H1 (cell line): ENCODE measurements around the gene SLC5A12. TPM values are rescaled to one million over a fixed set of nuclear protein-coding genes. Genes with fewer than 3 reads are reported as not detected.

Source experiments
- CTCF ChIA-PET: fragments of 300-600 bp; sonication (Branson Sonifier 250); formaldehyde crosslinking; loops from one replicate; lab custom pipeline; 2021; ENCODE audit not compliant: partially characterized antibody; lab: Charles Lee
- POLR2A ChIA-PET: fragments of 300-600 bp; sonication (Branson Sonifier 250); formaldehyde crosslinking; loops from one replicate; lab custom pipeline; 2021; ENCODE audit warnings: inconsistent platforms; ENCODE audit not compliant: partially characterized antibody; lab: Charles Lee
- DNase-seq, 2 experiments: peaks; one replicate each; pipeline versions ENCODE4 v3.0.0 to v3.0.0-alpha.2; 2010 to 2022; ENCODE audit warnings: low spot score in 2 of 2, low read depth in 1 of 2, mixed read lengths in 1 of 2
- FAIRE-seq: peaks from 2 replicates; lab custom pipeline; 2011; peaks lifted over from hg19 to GRCh38; lab: Jason Lieb, UNC
- H2AFZ ChIP-seq: 2 replicates; pipeline ENCODE4 v1.8.1; 2012; ENCODE audit warnings: low read length, inconsistent platforms
- H2AK5ac ChIP-seq: 2 replicates; pipeline ENCODE4 v1.6.1; 2013; ENCODE audit warnings: low read depth, low read length
- H2BK120ac ChIP-seq: replicated peaks from 2 replicates; pipeline ENCODE3; 2013; ENCODE audit warnings: low read depth, low read length, inconsistent platforms
- H2BK12ac ChIP-seq: 2 replicates; pipeline ENCODE4 v1.6.1; 2013; ENCODE audit warnings: low read depth, low read length
- H2BK15ac ChIP-seq: 2 replicates; pipeline ENCODE4 v1.6.1; 2013; ENCODE audit warnings: low read length
- H2BK20ac ChIP-seq: 2 replicates; pipeline ENCODE4 v1.6.1; 2013; ENCODE audit warnings: low read length
- H2BK5ac ChIP-seq: 2 replicates; pipeline ENCODE4 v1.6.1; 2013; ENCODE audit warnings: low read depth, low read length
- H3K14ac ChIP-seq: 2 replicates; pipeline ENCODE4 v1.6.1; 2013; ENCODE audit warnings: inconsistent platforms; ENCODE audit not compliant: insufficient read length
- H3K18ac ChIP-seq: 2 replicates; pipeline ENCODE4 v1.6.1; 2013; ENCODE audit warnings: low read length; ENCODE audit errors: extremely low read depth
- H3K23ac ChIP-seq: 2 replicates; pipeline ENCODE4 v1.6.1; 2013; ENCODE audit warnings: inconsistent platforms; ENCODE audit not compliant: insufficient read length
- H3K23me2 ChIP-seq: 2 replicates; pipeline ENCODE4 v1.6.1; 2013; ENCODE audit warnings: low read depth, low read length
- H3K27ac ChIP-seq: 2 replicates; pipeline ENCODE4 v1.6.1; 2011; ENCODE audit warnings: low read depth, low read length, inconsistent platforms
- H3K27me3 ChIP-seq, 4 experiments: replicated peaks in 1 of 4; 1 replicate in 1 of 4; 2 replicates in 3 of 4; pipeline versions ENCODE4 v1.6.1 to v1.8.1; 2011 to 2013; ENCODE audit warnings: low read length in 3 of 4, mild to moderate bottlenecking in 3 of 4, inconsistent platforms in 2 of 4, mixed read lengths in 2 of 4, moderate library complexity in 1 of 4; ENCODE audit not compliant: control insufficient read depth in 3 of 4, insufficient read depth in 3 of 4; ENCODE audit errors: extremely low read depth in 1 of 4
- H3K36me3 ChIP-seq, 4 experiments: 2 replicates each; pipeline versions ENCODE4 v1.6.1 to v1.8.1; 2011 to 2013; ENCODE audit warnings: mild to moderate bottlenecking in 4 of 4, low read length in 3 of 4, moderate library complexity in 2 of 4, control low read depth in 1 of 4, inconsistent platforms in 1 of 4; ENCODE audit not compliant: insufficient read depth in 4 of 4, control insufficient read depth in 2 of 4
- H3K4ac ChIP-seq: replicated peaks from 2 replicates; pipeline ENCODE3; 2013; ENCODE audit warnings: low read length, low read depth, mixed read lengths, inconsistent platforms; ENCODE audit not compliant: insufficient read length
- H3K4me1 ChIP-seq, 4 experiments: replicated peaks in 1 of 4; 1 replicate in 1 of 4; 2 replicates in 3 of 4; pipeline versions ENCODE4 v1.6.1 to v1.8.1; 2011 to 2013; ENCODE audit warnings: low read length in 3 of 4, inconsistent platforms in 2 of 4, mixed read lengths in 1 of 4; ENCODE audit not compliant: insufficient read depth in 4 of 4, control insufficient read depth in 3 of 4
- H3K4me2 ChIP-seq, 2 experiments: 2 replicates each; pipeline versions ENCODE4 v1.6.1 to v1.8.1; 2011 to 2013; ENCODE audit warnings: low read depth in 2 of 2, low read length in 2 of 2, control low read depth in 1 of 2, inconsistent platforms in 1 of 2, mild to moderate bottlenecking in 1 of 2; ENCODE audit not compliant: insufficient read depth in 1 of 2
- H3K4me3 ChIP-seq, 4 experiments: fragments of 200-600, 300-600 bp in 1 of 4; sonication (generic), shearing (Covaris generic), sonication (Bioruptor Twin) in 1 of 4; 2 replicates each; pipeline versions ENCODE4 v1.5.1 to v1.8.1; 2011 to 2016; ENCODE audit warnings: low read length in 4 of 4, low read depth in 3 of 4, control low read depth in 2 of 4, inconsistent platforms in 2 of 4, mild to moderate bottlenecking in 2 of 4, mixed read lengths in 1 of 4, moderate library complexity in 1 of 4; ENCODE audit not compliant: insufficient read depth in 2 of 4; ENCODE audit errors: extremely low read depth in 1 of 4
- H3K56ac ChIP-seq: replicated peaks from 2 replicates; pipeline ENCODE3; 2013; ENCODE audit warnings: low read depth, mild to moderate bottlenecking, mixed read lengths, low read length, inconsistent platforms; ENCODE audit not compliant: insufficient read length
- H3K79me1 ChIP-seq: 2 replicates; pipeline ENCODE4 v1.6.1; 2013; ENCODE audit warnings: low read depth, low read length, control low read depth
- H3K79me2 ChIP-seq, 2 experiments: 2 replicates each; pipeline versions ENCODE4 v1.6.1 to v1.8.1; 2012 to 2013; ENCODE audit warnings: low read length in 2 of 2, mild to moderate bottlenecking in 2 of 2, inconsistent platforms in 1 of 2; ENCODE audit not compliant: insufficient read depth in 2 of 2, control insufficient read depth in 1 of 2
- H3K9ac ChIP-seq, 4 experiments: replicated peaks in 1 of 4; 1 replicate in 1 of 4; 2 replicates in 3 of 4; pipeline versions ENCODE4 v1.6.1 to v1.8.1; 2011 to 2013; ENCODE audit warnings: low read depth in 3 of 4, low read length in 3 of 4, control low read depth in 2 of 4, mild to moderate bottlenecking in 2 of 4, moderate library complexity in 2 of 4, inconsistent platforms in 1 of 4; ENCODE audit errors: extremely low read depth in 1 of 4
- H3K9me3 ChIP-seq, 2 experiments: 2 replicates each; pipeline versions ENCODE4 v1.6.1 to v1.8.1; 2012 to 2013; ENCODE audit warnings: mild to moderate bottlenecking in 2 of 2, moderate library complexity in 2 of 2, control low read depth in 1 of 2, inconsistent platforms in 1 of 2, low read depth in 1 of 2, low read length in 1 of 2, mixed read lengths in 1 of 2; ENCODE audit not compliant: insufficient read depth in 2 of 2
- H4K20me1 ChIP-seq, 2 experiments: replicated peaks in 1 of 2; 2 replicates each; pipeline versions ENCODE3 to v1.8.1; 2011 to 2013; ENCODE audit warnings: inconsistent platforms in 2 of 2, low read length in 2 of 2, mild to moderate bottlenecking in 1 of 2; ENCODE audit not compliant: insufficient read depth in 2 of 2, control insufficient read depth in 1 of 2
- H4K5ac ChIP-seq: 2 replicates; pipeline ENCODE4 v1.6.1; 2013; ENCODE audit warnings: low read length, low read depth, mixed read lengths, inconsistent platforms; ENCODE audit not compliant: insufficient read length
- H4K8ac ChIP-seq: 2 replicates; pipeline ENCODE4 v1.8.0; 2013; ENCODE audit warnings: mild to moderate bottlenecking, moderate library complexity, low read length, inconsistent platforms; ENCODE audit not compliant: insufficient read depth; ENCODE audit errors: extremely low read depth
- H4K91ac ChIP-seq: replicated peaks from 2 replicates; pipeline ENCODE3; 2013; ENCODE audit warnings: low read length, mixed read lengths, inconsistent platforms; ENCODE audit not compliant: insufficient read length
- BCL11A ChIP-seq, 2 experiments: IDR thresholded peaks; one replicate each; pipeline ENCODE4 v1.6.1; 2011; ENCODE audit warnings: low read depth in 2 of 2, low read length in 2 of 2, mild to moderate bottlenecking in 2 of 2
- CBX8 ChIP-seq: fragments of 300-800, 300-1000 bp; sonication (generic); IDR thresholded peaks from 2 replicates; pipeline ENCODE4 v1.7.1; 2016; ENCODE audit warnings: low read depth, low read length, borderline replicate concordance
- CTCF ChIP-seq, 3 experiments: IDR thresholded peaks; 1 replicate in 2 of 3; 2 replicates in 1 of 3; pipeline versions ENCODE4 v1.5.1 to v1.6.1; 2011; ENCODE audit warnings: low read length in 3 of 3, mild to moderate bottlenecking in 3 of 3, inconsistent platforms in 2 of 3, low read depth in 1 of 3, moderate library complexity in 1 of 3; ENCODE audit not compliant: insufficient read depth in 1 of 3; ENCODE audit errors: control extremely low read depth in 1 of 3
- MAFK ChIP-seq: IDR thresholded peaks from 2 replicates; pipeline ENCODE4 v1.6.1; 2012; ENCODE audit warnings: low read depth, mild to moderate bottlenecking, improper control_type of control experiment, low read length
- PHF8 ChIP-seq: fragments of 200-600 bp; sonication (generic); conservative IDR thresholded peaks from 2 replicates; pipeline ENCODE4 v1.7.1; 2012; ENCODE audit warnings: low read depth, mild to moderate bottlenecking, inconsistent platforms, low read length, moderate library complexity
- TCF12 ChIP-seq: IDR thresholded peaks from 2 replicates; pipeline ENCODE4 v1.6.1; 2011; ENCODE audit warnings: low read depth, mild to moderate bottlenecking, low read length
- WGBS, 2 experiments: shearing (Covaris generic) in 1 of 2; methylation state at CpG; one replicate each; pipeline versions ENCODE4 v1.1.6 to v1.1.7; 2013 to 2015; ENCODE audit warnings: low lambda C conversion rate in 2 of 2, mixed read lengths in 2 of 2, inconsistent platforms in 1 of 2, low coverage in 1 of 2, missing lambda C conversion rate in 1 of 2; ENCODE audit not compliant: insufficient replicate concordance in 2 of 2, insufficient coverage in 1 of 2, insufficient read length in 1 of 2; ENCODE audit errors: extremely low coverage in 1 of 2, missing lambda C conversion rate in 1 of 2; 5-methylcytosine and 5-hydroxymethylcytosine counted together
- polyA plus RNA-seq, 7 experiments: library from polyadenylated mRNA; depleted of rRNA in 3 of 7; stranded (reverse) in 5 of 7; unstranded in 2 of 7; fragments of >200 nt in 5 of 7; fragments of 200-250 nt in 2 of 7; gene quantifications; 1 replicate in 5 of 7; 2 replicates in 1 of 7; 4 replicates in 1 of 7; pipeline versions ENCODE4 v1.2.1 to v1.2.3, GENCODE V29; 2011 to 2013; ENCODE audit warnings: missing spikeins in 2 of 7, mixed read lengths in 2 of 7
- total RNA-seq: library from RNA; stranded (reverse); fragmentation: NEBNext Ultra II Directional; extraction: Animal tissue kit (Norgen Biotek cat#: 25700); gene quantifications from 2 replicates; pipeline ENCODE4 v1.2.1, GENCODE V29; 2021

Gene SLC5A12
- total and polyA plus RNA-seq, 2 of the 8 experiments (the other 6 are each of a cell fraction or from before 2014, with no cell fraction given), result 1.3 to 1.4 TPM

- no peak overlapping the region for H2BK15ac ChIP-seq
- no peaks in the 10 kb centered on the region for H3K27me3 ChIP-seq
- H3K4me2 ChIP-seq, result no peak overlapping the region
- no peaks in the 10 kb centered on the region for H3K9me3 ChIP-seq
- no peak overlapping the region for H2AFZ ChIP-seq
- no peak overlapping the region for H3K4me3 ChIP-seq
- TF ChIP-seq MAFK (no peak), BCL11A (IDR thresholded peaks at IDR 0.05; ENCODE audit: low read depth in 2 of 2, low read length in 2 of 2) (no peak), TCF12 (no peak), PHF8 (no peak), CTCF (IDR thresholded peaks at IDR 0.05; ENCODE audit: control extremely low read depth in 1 of 3, insufficient read depth in 1 of 3, low read depth in 1 of 3, low read length in 3 of 3) (no peak), CBX8 (no peak)
- H2BK20ac ChIP-seq, result no peak overlapping the region
- no peak overlapping the region for H4K91ac ChIP-seq
- H4K5ac ChIP-seq, result no peak overlapping the region
- H2BK120ac ChIP-seq, result no peak overlapping the region
- POLR2A ChIA-PET, result no interaction called here
- no peak overlapping the region for H3K14ac ChIP-seq
- no peak overlapping the region for H2AK5ac ChIP-seq
- H3K79me1 ChIP-seq, result no peaks in the 10 kb centered on the region
- no peaks in the 10 kb centered on the region for H4K20me1 ChIP-seq
- no peak overlapping the region for H3K56ac ChIP-seq
- FAIRE-seq, result no peak
- no peak overlapping the region for H3K4ac ChIP-seq
- no peaks in the 10 kb centered on the region for H3K4me1 ChIP-seq
- CTCF ChIA-PET, result interaction anchor here (0.6 to 1.0 kb wide), 3 partner anchors 25 to 265 kb away, joined by 3 read pairs; no protein-coding TSS in a partner anchor
- H3K23ac ChIP-seq, result no peak overlapping the region
- no peak overlapping the region for H3K27ac ChIP-seq
- H3K9ac ChIP-seq, result no peak overlapping the region
- no peaks in the 10 kb centered on the region for H3K23me2 ChIP-seq
- no peaks in the 10 kb centered on the region for H3K79me2 ChIP-seq
- H2BK12ac ChIP-seq, result no peak overlapping the region
- WGBS, 2 experiments, result 93% methylated on average over 3 of the region's 3 CpGs; no CpG with 5 or more reads in 1 of the 2 experiments
- no peak overlapping the region for H3K18ac ChIP-seq
- no peak for DNase-seq
- H3K36me3 ChIP-seq, result no peaks in the 10 kb centered on the region
- no peak overlapping the region for H4K8ac ChIP-seq
- no peak overlapping the region for H2BK5ac ChIP-seq
Measured at GRCh38 chr11:26726960-26727359, 5.1 kb upstream of the SLC5A12 start.
